Fibroblast of lung (primary cell): Measurements from ENCODE around the gene MYO1D. TPM values are rescaled to one million over a fixed set of nuclear protein-coding genes. Genes with fewer than 3 reads are reported as not detected.

ENCODE experiments used
- DNase-seq, 2 donors: peaks; one replicate each; pipeline versions ENCODE4 v3.0.0 to v3.0.0-alpha.2; 2010; ENCODE audit warnings: low read depth in 2 of 2
- H2AFZ ChIP-seq: 2 replicates; pipeline ENCODE4 v1.5.1; 2012; ENCODE audit warnings: low read length, control low read depth, inconsistent platforms
- H3K27ac ChIP-seq: 2 replicates; pipeline ENCODE4 v1.5.1; 2011; ENCODE audit warnings: low read length, control low read depth; ENCODE audit not compliant: insufficient read depth
- H3K27me3 ChIP-seq: 2 replicates; pipeline ENCODE4 v1.5.1; 2011; ENCODE audit warnings: mild to moderate bottlenecking, low read length; ENCODE audit not compliant: control insufficient read depth, insufficient read depth
- H3K36me3 ChIP-seq: 2 replicates; pipeline ENCODE4 v1.5.1; 2011; ENCODE audit warnings: low read length; ENCODE audit not compliant: control insufficient read depth, insufficient read depth
- H3K4me1 ChIP-seq: 2 replicates; pipeline ENCODE4 v1.5.1; 2011; ENCODE audit warnings: low read length; ENCODE audit not compliant: control insufficient read depth, insufficient read depth; ENCODE audit errors: extremely low read depth
- H3K4me2 ChIP-seq: 2 replicates; pipeline ENCODE4 v1.5.1; 2011; ENCODE audit warnings: low read length, control low read depth; ENCODE audit not compliant: insufficient read depth; ENCODE audit errors: extremely low read depth
- H3K4me3 ChIP-seq, 4 experiments: fragments of 200-600 bp in 1 of 4; sonication (generic) in 1 of 4; replicated peaks in 1 of 4; 2 replicates each; pipeline ENCODE4 v1.5.1; 2011 to 2016; ENCODE audit warnings: low read length in 4 of 4, low read depth in 3 of 4, mild to moderate bottlenecking in 3 of 4, control low read depth in 2 of 4, inconsistent platforms in 1 of 4, mixed read lengths in 1 of 4; ENCODE audit not compliant: insufficient read depth in 1 of 4; ENCODE audit errors: control extremely low read depth in 1 of 4
- H3K79me2 ChIP-seq: 2 replicates; pipeline ENCODE4 v1.5.1; 2012; ENCODE audit warnings: mild to moderate bottlenecking, low read length, inconsistent platforms; ENCODE audit not compliant: control insufficient read depth, insufficient read depth
- H3K9ac ChIP-seq: 2 replicates; pipeline ENCODE4 v1.5.1; 2011; ENCODE audit warnings: mild to moderate bottlenecking, low read length, control low read depth; ENCODE audit not compliant: insufficient read depth
- H3K9me3 ChIP-seq: 2 replicates; pipeline ENCODE4 v1.5.1; 2012; ENCODE audit warnings: low read depth, low read length; ENCODE audit not compliant: control insufficient read depth, insufficient read depth
- H4K20me1 ChIP-seq: 2 replicates; pipeline ENCODE4 v1.5.1; 2011; ENCODE audit warnings: low read length; ENCODE audit not compliant: control insufficient read depth, insufficient read depth; ENCODE audit errors: extremely low read depth
- EZH2 ChIP-seq: IDR thresholded peaks from 2 replicates; pipeline ENCODE4 v1.5.1; 2012; ENCODE audit warnings: low read length, control low read depth, mild to moderate bottlenecking; ENCODE audit errors: missing control alignments
- polyA plus RNA-seq, 2 donors: library from polyadenylated mRNA; depleted of rRNA in 1 of 2; stranded (reverse) in 1 of 2; unstranded in 1 of 2; fragments of >200 nt; gene quantifications; 2 replicates each; pipeline ENCODE4 v1.2.1, GENCODE V29; 2011 to 2012; ENCODE audit warnings: missing spikeins in 1 of 2
- total RNA-seq: library from RNA; depleted of rRNA; stranded (reverse); fragments of >200 nt; gene quantifications from 2 replicates; pipeline ENCODE4 v1.2.1, GENCODE V29; 2014
- TF ChIP-seq, protein P1 (sequence below), 2 donors: IDR thresholded peaks in 1 of 2; conservative IDR thresholded peaks in 1 of 2; 1 replicate in 1 of 2; 2 replicates in 1 of 2; pipeline ENCODE4 v1.5.1; 2011 to 2012; ENCODE audit warnings: low read length in 2 of 2, control low read depth in 1 of 2, inconsistent platforms in 1 of 2, low read depth in 1 of 2, mild to moderate bottlenecking in 1 of 2

MYO1D gene
- total and polyA plus RNA-seq, 2 donors (not counting 1 experiment from before 2014, with no cell fraction given) = 35.0 to 46.6 TPM

DNA sequence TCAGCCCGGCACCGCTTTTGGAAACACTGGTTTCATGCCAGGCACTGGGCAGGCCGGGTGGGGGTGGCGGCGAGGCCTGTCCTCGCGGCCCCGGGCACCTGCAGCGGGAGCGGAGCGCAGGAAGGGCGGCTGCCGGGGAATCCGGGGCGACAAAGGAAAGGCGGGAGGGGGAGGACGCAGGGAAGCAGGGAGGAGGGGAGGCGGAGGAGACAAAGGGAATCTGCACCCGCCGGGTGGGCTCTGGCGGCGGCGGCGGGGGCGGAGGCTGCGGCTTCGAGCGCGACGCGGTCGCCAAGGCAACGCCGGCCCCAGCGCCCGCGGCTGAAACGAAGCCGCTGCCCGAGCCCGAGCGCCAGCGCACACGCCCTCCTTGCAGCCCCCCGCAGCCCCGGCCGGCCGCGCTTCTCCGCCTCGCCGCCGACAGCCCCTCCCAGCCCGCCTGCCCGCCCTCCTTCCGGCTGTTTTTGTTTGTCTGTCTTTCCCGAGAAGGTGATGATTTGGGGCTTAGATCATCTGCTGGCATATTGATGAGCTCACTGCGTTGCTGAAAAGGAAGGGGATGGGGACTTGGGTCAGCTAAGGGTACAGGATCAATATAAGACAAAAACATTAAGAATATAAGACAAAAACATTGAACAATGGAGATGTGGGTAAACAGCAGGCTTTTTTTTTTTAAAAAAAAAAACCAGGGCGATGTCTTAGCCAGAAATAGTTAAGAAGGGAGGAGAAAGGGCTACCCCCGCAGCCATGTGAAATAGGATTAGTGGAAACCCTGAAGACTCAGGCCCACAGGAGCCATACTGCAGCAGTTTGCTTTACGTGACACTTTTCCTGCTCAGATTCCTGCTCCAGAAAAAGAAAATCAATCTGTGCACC, 357.5 kb downstream of the MYO1D start:
- Histone ChIP-seq H4K20me1 (no peaks in the 10 kb centered on the region), H3K9ac (no peak overlapping the region), H3K4me2 (peak overlapping the region; percentile 70), H3K9me3 (no peaks in the 10 kb centered on the region), H3K27me3 (no peaks in the 10 kb centered on the region), H3K4me3 (peak overlapping the region; percentile 20 to 56 (median 42)), H2AFZ (peak overlapping the region; percentile 60), H3K79me2 (no peaks in the 10 kb centered on the region), H3K27ac (no peak overlapping the region), H3K36me3 (no peaks in the 10 kb centered on the region), H3K4me1 (peaks cover 5% of the 10 kb centered on the region)
- peak; percentile 6 to 22 for DNase-seq
- TF ChIP-seq EZH2 = no peak
- TF ChIP-seq, protein P1, sequence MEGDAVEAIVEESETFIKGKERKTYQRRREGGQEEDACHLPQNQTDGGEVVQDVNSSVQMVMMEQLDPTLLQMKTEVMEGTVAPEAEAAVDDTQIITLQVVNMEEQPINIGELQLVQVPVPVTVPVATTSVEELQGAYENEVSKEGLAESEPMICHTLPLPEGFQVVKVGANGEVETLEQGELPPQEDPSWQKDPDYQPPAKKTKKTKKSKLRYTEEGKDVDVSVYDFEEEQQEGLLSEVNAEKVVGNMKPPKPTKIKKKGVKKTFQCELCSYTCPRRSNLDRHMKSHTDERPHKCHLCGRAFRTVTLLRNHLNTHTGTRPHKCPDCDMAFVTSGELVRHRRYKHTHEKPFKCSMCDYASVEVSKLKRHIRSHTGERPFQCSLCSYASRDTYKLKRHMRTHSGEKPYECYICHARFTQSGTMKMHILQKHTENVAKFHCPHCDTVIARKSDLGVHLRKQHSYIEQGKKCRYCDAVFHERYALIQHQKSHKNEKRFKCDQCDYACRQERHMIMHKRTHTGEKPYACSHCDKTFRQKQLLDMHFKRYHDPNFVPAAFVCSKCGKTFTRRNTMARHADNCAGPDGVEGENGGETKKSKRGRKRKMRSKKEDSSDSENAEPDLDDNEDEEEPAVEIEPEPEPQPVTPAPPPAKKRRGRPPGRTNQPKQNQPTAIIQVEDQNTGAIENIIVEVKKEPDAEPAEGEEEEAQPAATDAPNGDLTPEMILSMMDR (conservative IDR thresholded peaks at IDR 0.05 in 1 of 2, IDR thresholded peaks at IDR 0.05 in 1 of 2; ENCODE audit: low read depth in 1 of 2, low read length in 2 of 2) = no peak

GRCh38 chr17:32518646-32519227, 358.2 kb downstream of the MYO1D start:
- Histone ChIP-seq H3K27me3 (no peaks in the 10 kb centered on the region), H3K9me3 (no peaks in the 10 kb centered on the region), H3K4me2 (peak overlapping the region; percentile 63), H2AFZ (no peak overlapping the region), H3K4me1 (peaks cover 5% of the 10 kb centered on the region), H3K79me2 (no peaks in the 10 kb centered on the region), H4K20me1 (no peaks in the 10 kb centered on the region), H3K27ac (no peak overlapping the region), H3K4me3 (peak overlapping the region in 2 of 4 experiments; percentile 5 to 52), H3K9ac (no peak overlapping the region), H3K36me3 (no peaks in the 10 kb centered on the region)
- TF ChIP-seq EZH2 = no peak
- TF ChIP-seq, protein P1 (conservative IDR thresholded peaks at IDR 0.05 in 1 of 2, IDR thresholded peaks at IDR 0.05 in 1 of 2; ENCODE audit: low read depth in 1 of 2, low read length in 2 of 2) = no peak
- no peak for DNase-seq

DNA sequence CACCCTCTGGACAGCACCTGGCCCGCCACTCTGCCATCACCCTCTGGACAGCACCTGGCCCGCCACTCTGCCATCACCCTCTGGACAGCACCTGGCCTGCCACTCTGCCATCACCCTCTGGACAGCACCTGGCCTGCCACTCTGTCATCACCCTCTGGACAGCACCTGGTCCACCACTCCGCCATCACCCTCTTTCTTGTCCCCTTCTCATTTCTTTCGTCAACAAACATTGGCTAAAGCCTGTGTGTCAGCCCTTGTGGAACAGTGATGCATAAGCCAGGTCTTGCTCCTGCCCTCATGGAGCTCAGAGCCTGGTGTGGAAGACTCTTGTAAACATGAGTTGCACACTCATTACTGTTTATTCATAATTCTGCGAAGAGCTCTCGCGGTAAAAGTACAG, 358.9 kb downstream of the MYO1D start:
- DNase-seq = no peak
- TF ChIP-seq EZH2 = no peak
- TF ChIP-seq, protein P1 (conservative IDR thresholded peaks at IDR 0.05 in 1 of 2, IDR thresholded peaks at IDR 0.05 in 1 of 2; ENCODE audit: low read depth in 1 of 2, low read length in 2 of 2) = no peak
- H3K9ac ChIP-seq = no peak overlapping the region
- H3K36me3 ChIP-seq = no peaks in the 10 kb centered on the region
- no peak overlapping the region for H3K4me3 ChIP-seq
- H2AFZ ChIP-seq = no peak overlapping the region
- no peaks in the 10 kb centered on the region for H3K9me3 ChIP-seq
- H4K20me1 ChIP-seq = no peaks in the 10 kb centered on the region
- peaks cover 5% of the 10 kb centered on the region for H3K4me1 ChIP-seq
- no peak overlapping the region for H3K27ac ChIP-seq
- no peak overlapping the region for H3K4me2 ChIP-seq
- H3K79me2 ChIP-seq = no peaks in the 10 kb centered on the region
- no peaks in the 10 kb centered on the region for H3K27me3 ChIP-seq
